GM12878 (cell line): ENCODE measurements around the gene CTNS. TPM values are rescaled to one million over a fixed set of nuclear protein-coding genes. Genes with fewer than 3 reads are reported as not detected.

Experiments used
- ATAC-seq: fragments of 200-7000 bp; cut with Tn5 transposase; 3 replicates; pipeline ENCODE4 v1.9.1; 2020; ENCODE audit warnings: mild to moderate bottlenecking, moderate library complexity
- BruUV-seq: library from RNA; stranded (reverse); fragments of 400-500 nt; replicated peaks from 2 replicates; lab custom pipeline; 2021; lab: Mats Ljungman, UMichigan
- CTCF ChIA-PET: fragments of 300-600 bp; sonication (Branson Sonifier 250); formaldehyde crosslinking; extraction: SDS; loops from one replicate; lab custom pipeline; 2021; ENCODE audit warnings: inconsistent platforms; lab: Yijun Ruan, JAX
- POLR2A ChIA-PET: fragments of 350-600 bp; formaldehyde crosslinking; extraction: SDS; loops from one replicate; lab custom pipeline; 2021; ENCODE audit warnings: inconsistent platforms; lab: Charles Lee
- RAD21 ChIA-PET: fragments of 300-600 bp; sonication (Branson Sonifier 250); formaldehyde crosslinking; loops from one replicate; lab custom pipeline; 2023; ENCODE audit warnings: antibody characterized with exemption; ENCODE audit not compliant: unreplicated experiment; lab: Charles Lee
- SMC1A ChIA-PET: fragments of 300-600 bp; sonication (Branson Sonifier 250); formaldehyde crosslinking; loops from one replicate; lab custom pipeline; 2023; ENCODE audit not compliant: unreplicated experiment, uncharacterized antibody; lab: Charles Lee
- DNase-seq: peaks from one replicate; pipeline ENCODE4 v3.0.0-alpha.2; 2011; ENCODE audit warnings: low read depth, low spot score
- FAIRE-seq: peaks from 3 replicates; lab custom pipeline; 2011; peaks lifted over from hg19 to GRCh38; lab: Jason Lieb, UNC
- H2AFZ ChIP-seq: 2 replicates; pipeline ENCODE4 v1.6.0; 2011; ENCODE audit warnings: low read depth, low read length, control low read depth; ENCODE audit not compliant: control insufficient read depth
- H3K27ac ChIP-seq: 2 replicates; pipeline ENCODE4 v1.5.1; 2011; ENCODE audit warnings: control low read depth; ENCODE audit not compliant: control insufficient read depth, insufficient read depth
- H3K27me3 ChIP-seq, 2 experiments: replicated peaks in 1 of 2; 2 replicates each; pipeline versions ENCODE4 v1.6.0 to v1.6.1; 2011; ENCODE audit warnings: low read length in 1 of 2; ENCODE audit not compliant: control insufficient read depth in 2 of 2, insufficient read depth in 2 of 2
- H3K36me3 ChIP-seq, 2 experiments: 2 replicates each; pipeline ENCODE4 v1.5.1; 2011; ENCODE audit warnings: low read length in 1 of 2; ENCODE audit not compliant: control insufficient read depth in 2 of 2, insufficient read depth in 2 of 2
- H3K4me1 ChIP-seq: 2 replicates; pipeline ENCODE4 v1.6.1; 2011; ENCODE audit warnings: mild to moderate bottlenecking, low read length, moderate library complexity, mixed read lengths; ENCODE audit not compliant: control insufficient read depth, insufficient read depth
- H3K4me2 ChIP-seq: 2 replicates; pipeline ENCODE4 v1.6.0; 2011; ENCODE audit warnings: control low read depth; ENCODE audit not compliant: control insufficient read depth, insufficient read depth
- H3K4me3 ChIP-seq: fragments of 200-600 bp; sonication (generic); 2 replicates; pipeline ENCODE4 v1.5.1; 2016
- H3K79me2 ChIP-seq: 2 replicates; pipeline ENCODE4 v1.6.0; 2011; ENCODE audit warnings: low read length; ENCODE audit not compliant: control insufficient read depth, insufficient read depth
- H3K9ac ChIP-seq: 2 replicates; pipeline ENCODE4 v1.8.0; 2011; ENCODE audit warnings: low read length, control low read depth, mixed read lengths; ENCODE audit not compliant: control insufficient read depth, insufficient read depth
- H3K9me3 ChIP-seq: replicated peaks from 3 replicates; pipeline ENCODE4 v1.5.1; 2011; ENCODE audit warnings: mild to moderate bottlenecking, low read length; ENCODE audit not compliant: control insufficient read depth, insufficient read depth
- H4K20me1 ChIP-seq: 2 replicates; pipeline ENCODE4 v1.6.0; 2011; ENCODE audit not compliant: control insufficient read depth, insufficient read depth
- BCLAF1 ChIP-seq: fragments of 450-650 bp; IDR thresholded peaks from 2 replicates; pipeline ENCODE4 v1.6.1; 2017; ENCODE audit warnings: antibody characterized with exemption, mild to moderate bottlenecking, moderate library complexity
- FOXK2 ChIP-seq: fragments of 450-650 bp; IDR thresholded peaks from 2 replicates; pipeline ENCODE4 v1.6.1; 2017; ENCODE audit warnings: mild to moderate bottlenecking, moderate library complexity
- GATAD2B ChIP-seq: fragments of 450-650 bp; conservative IDR thresholded peaks from 2 replicates; pipeline ENCODE4 v1.6.1; 2017; ENCODE audit warnings: low read depth, mild to moderate bottlenecking, moderate library complexity
- NFIC ChIP-seq: IDR thresholded peaks from 2 replicates; pipeline ENCODE4 v1.6.1; 2012; ENCODE audit warnings: low read depth, mild to moderate bottlenecking, inconsistent platforms, low read length, moderate library complexity
- PAX5 ChIP-seq: IDR thresholded peaks from 2 replicates; pipeline ENCODE4 v1.6.1; 2011; ENCODE audit warnings: low read depth, low read length, borderline replicate concordance
- RB1 ChIP-seq: fragments of 450-650 bp; formaldehyde crosslinking; IDR thresholded peaks from 2 replicates; pipeline ENCODE4 v1.6.1; 2017; ENCODE audit warnings: mild to moderate bottlenecking, borderline replicate concordance
- RBBP5 ChIP-seq: fragments of 200-600 bp; sonication (generic); conservative IDR thresholded peaks from 2 replicates; pipeline ENCODE4 v1.6.1; 2016
- YY1 ChIP-seq: IDR thresholded peaks from 2 replicates; pipeline ENCODE4 v1.6.1; 2011; ENCODE audit warnings: low read depth, mild to moderate bottlenecking, low read length
- WGBS: methylation state at CpG from one replicate; pipeline ENCODE4 v1.1.6; 2016; ENCODE audit warnings: low lambda C conversion rate; ENCODE audit not compliant: insufficient replicate concordance, insufficient coverage; ENCODE audit errors: missing lambda C conversion rate; 5-methylcytosine and 5-hydroxymethylcytosine counted together
- in situ Hi-C: fragments of 300-500 bp; cut with MboI; formaldehyde crosslinking; loops from 9 replicates; pipeline ENCODE4 v1.14.3; 2018; ENCODE audit warnings: mixed read lengths
- intact Hi-C: fragments of 100-400 bp; cut with micrococcal nuclease; formaldehyde crosslinking; loops from one replicate; pipeline ENCODE4 v1.14.2; 2022; ENCODE audit not compliant: unreplicated experiment
- polyA plus RNA-seq, 11 experiments: library from polyadenylated mRNA; depleted of rRNA in 4 of 11; unstranded in 6 of 11; stranded (reverse) in 5 of 11; fragments of >200 nt; fragmentation: Nextera tagmentation in 4 of 11; fragmentation: Illumina TruSeq in 1 of 11; extraction: Ambion mirVana in 4 of 11; extraction: Trizol in 1 of 11; gene quantifications; 1 replicate in 1 of 11; 2 replicates in 10 of 11; pipeline versions ENCODE4 v1.2.1 to v1.2.3, GENCODE V29; 2011 to 2016; ENCODE audit warnings: inconsistent platforms in 2 of 11, missing spikeins in 2 of 11, low read depth in 1 of 11
- total RNA-seq, 4 experiments: library from RNA; depleted of rRNA in 3 of 4; stranded (reverse); fragments of >200 nt in 3 of 4; fragmentation: Illumina TruSeq in 1 of 4; extraction: Trizol in 1 of 4; gene quantifications; 2 replicates each; pipeline versions ENCODE4 v1.2.1 to v1.2.3, GENCODE V29; 2013 to 2021
- TF ChIP-seq, protein P1 (sequence below): fragments of 450-650 bp; IDR thresholded peaks from 2 replicates; pipeline ENCODE4 v1.6.1; 2016; ENCODE audit warnings: mild to moderate bottlenecking, moderate library complexity, borderline replicate concordance

The CTNS gene
- total and polyA plus RNA-seq, 10 of the 15 experiments (the other 5 are each of a cell fraction or from before 2014, with no cell fraction given) = 0.92 to 10.7 (median 6.4) TPM

- TF ChIP-seq, protein P1, sequence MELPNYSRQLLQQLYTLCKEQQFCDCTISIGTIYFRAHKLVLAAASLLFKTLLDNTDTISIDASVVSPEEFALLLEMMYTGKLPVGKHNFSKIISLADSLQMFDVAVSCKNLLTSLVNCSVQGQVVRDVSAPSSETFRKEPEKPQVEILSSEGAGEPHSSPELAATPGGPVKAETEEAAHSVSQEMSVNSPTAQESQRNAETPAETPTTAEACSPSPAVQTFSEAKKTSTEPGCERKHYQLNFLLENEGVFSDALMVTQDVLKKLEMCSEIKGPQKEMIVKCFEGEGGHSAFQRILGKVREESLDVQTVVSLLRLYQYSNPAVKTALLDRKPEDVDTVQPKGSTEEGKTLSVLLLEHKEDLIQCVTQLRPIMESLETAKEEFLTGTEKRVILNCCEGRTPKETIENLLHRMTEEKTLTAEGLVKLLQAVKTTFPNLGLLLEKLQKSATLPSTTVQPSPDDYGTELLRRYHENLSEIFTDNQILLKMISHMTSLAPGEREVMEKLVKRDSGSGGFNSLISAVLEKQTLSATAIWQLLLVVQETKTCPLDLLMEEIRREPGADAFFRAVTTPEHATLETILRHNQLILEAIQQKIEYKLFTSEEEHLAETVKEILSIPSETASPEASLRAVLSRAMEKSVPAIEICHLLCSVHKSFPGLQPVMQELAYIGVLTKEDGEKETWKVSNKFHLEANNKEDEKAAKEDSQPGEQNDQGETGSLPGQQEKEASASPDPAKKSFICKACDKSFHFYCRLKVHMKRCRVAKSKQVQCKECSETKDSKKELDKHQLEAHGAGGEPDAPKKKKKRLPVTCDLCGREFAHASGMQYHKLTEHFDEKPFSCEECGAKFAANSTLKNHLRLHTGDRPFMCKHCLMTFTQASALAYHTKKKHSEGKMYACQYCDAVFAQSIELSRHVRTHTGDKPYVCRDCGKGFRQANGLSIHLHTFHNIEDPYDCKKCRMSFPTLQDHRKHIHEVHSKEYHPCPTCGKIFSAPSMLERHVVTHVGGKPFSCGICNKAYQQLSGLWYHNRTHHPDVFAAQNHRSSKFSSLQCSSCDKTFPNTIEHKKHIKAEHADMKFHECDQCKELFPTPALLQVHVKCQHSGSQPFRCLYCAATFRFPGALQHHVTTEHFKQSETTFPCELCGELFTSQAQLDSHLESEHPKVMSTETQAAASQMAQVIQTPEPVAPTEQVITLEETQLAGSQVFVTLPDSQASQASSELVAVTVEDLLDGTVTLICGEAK = no peak
- TF ChIP-seq YY1 (no peak), NFIC (no peak), RB1 (no peak), PAX5 (no peak)
- TF ChIP-seq, all 136 proteins: peak for 0
Observed at GRCh38 chr17:3679531-3680126, 43.1 kb downstream of the CTNS start (continued).

- DNase-seq = no peak
- no peaks in the 10 kb centered on the region for H4K20me1 ChIP-seq
- H3K27ac ChIP-seq = no peak overlapping the region
- WGBS = 84% methylated on average over 8 of the region's 12 CpGs
- H3K9me3 ChIP-seq = no peaks in the 10 kb centered on the region
- no peaks in the 10 kb centered on the region for H3K79me2 ChIP-seq
- no peak for ATAC-seq
- peaks cover 0 to 4% of the 10 kb centered on the region in 2 experiments; a peak in 2 of 4 replicates for H3K36me3 ChIP-seq
- H3K4me1 ChIP-seq = peaks cover 6% of the 10 kb centered on the region; the same call in 1 of the 2 replicates
- no peaks in the 10 kb centered on the region for H3K27me3 ChIP-seq
- no TSS peak for BruUV-seq
- intact Hi-C loops (no loop called here), in situ Hi-C loops (loop anchor here (5.0 kb wide), 1 partner anchor 141 kb away; no protein-coding TSS in a partner anchor)
- no peak overlapping the region for H2AFZ ChIP-seq
- H3K4me2 ChIP-seq = no peak overlapping the region
- H3K9ac ChIP-seq = no peak overlapping the region
- H3K4me3 ChIP-seq = no peak overlapping the region
- CTCF ChIA-PET = interaction anchor here (5.1 kb wide), 1 partner anchor 55 kb away, joined by 105 read pairs; no protein-coding TSS in a partner anchor
- TF ChIP-seq BCLAF1 = no peak
- TF ChIP-seq RBBP5 = no peak
- TF ChIP-seq FOXK2 = no peak
- TF ChIP-seq GATAD2B = no peak
- no peak for FAIRE-seq
- RAD21 ChIA-PET = no interaction called here
- SMC1A ChIA-PET = no interaction called here
- POLR2A ChIA-PET = no interaction called here
Observed at GRCh38 chr17:3681057-3681456, 44.5 kb downstream of the CTNS start.
